GM19023 (cell line): ENCODE data around the gene UTP14A.
A peak's percentile ranks its signal among the peaks of the same experiment; 100 is the strongest.

Source experiments
- ATAC-seq: cut with Tn5 transposase; IDR thresholded peaks from one replicate; pipeline ENCODE4 v1.9.1; 2021; ENCODE audit warnings: mild to moderate bottlenecking, moderate library complexity; ENCODE audit not compliant: unreplicated experiment

The UTP14A gene

DNA sequence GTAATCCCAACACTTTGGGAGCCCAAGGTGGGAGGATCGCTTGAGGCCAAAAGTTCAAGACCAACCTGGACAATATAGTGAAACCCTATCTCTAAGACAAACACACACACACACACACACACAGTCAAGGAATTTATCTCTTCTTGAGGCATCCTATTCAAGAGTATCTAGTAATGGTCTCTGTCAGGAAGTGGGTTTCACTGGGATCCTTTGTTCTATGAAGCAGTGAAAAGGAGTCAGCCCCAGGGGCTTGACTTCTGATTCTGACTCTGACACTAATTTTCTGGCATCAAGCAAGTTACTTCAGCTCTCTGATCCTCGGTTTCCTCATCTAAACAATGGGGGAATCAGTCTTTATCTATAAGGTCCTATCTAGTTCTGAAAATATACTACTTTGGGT lies 34.8 kb downstream of the UTP14A start:
- no peak for ATAC-seq

DNA sequence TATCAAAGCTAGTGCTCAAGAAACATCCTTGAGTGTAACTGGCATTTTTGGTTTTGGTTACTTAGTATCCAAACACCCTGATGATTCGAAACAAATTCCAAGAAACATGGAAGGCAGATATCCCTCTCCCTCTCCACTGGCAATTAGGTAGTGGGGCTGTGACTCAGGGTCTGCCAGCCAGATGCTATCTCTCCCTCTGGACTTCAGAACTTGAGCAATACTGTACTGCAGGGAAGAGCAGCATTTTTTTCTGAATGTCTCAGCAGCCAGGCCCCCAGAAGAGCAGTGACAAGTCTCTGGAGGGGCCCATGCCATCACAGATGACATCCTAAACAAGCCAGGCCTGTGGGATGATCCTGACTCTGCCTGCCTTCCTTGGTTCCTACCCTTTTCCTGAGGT lies 39.2 kb downstream of the UTP14A start:
- ATAC-seq = no peak

DNA sequence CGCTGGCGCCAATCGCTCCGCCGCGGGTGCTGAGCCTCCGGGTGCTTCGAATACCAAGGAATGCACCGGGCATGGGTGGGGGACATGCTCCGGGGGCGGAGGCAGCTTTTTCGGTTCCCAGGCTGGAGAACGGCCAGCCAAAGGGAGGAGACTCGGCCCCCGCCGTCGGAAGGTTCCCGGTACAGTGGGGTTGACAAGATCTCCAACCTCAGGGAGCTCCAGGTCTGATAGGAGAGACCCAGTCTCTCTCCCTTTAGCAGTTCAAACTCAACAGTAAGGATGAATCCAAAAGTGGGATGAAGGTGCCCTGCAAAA lies 47.3 kb downstream of the UTP14A start:
- ATAC-seq = no peak

DNA sequence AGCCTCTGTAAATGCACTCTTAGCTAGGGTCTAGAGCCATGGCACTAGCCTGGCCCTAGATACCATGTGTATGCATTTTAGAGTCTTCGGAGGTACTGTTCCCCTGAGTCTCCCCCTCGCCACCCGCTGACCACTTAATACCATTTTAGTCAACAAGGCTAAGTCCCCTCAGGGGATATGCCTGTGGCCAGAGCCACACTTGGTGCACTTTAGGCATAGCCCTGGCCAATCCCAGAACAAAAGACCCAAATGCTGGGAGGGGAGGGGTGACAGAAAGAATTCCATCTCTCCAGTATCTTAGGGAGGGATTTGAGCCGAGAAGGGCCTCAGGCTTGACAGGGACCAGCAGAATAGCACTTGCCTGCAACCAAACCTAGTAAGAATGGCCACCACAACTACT lies 47.9 kb downstream of the UTP14A start:
- no peak for ATAC-seq

DNA sequence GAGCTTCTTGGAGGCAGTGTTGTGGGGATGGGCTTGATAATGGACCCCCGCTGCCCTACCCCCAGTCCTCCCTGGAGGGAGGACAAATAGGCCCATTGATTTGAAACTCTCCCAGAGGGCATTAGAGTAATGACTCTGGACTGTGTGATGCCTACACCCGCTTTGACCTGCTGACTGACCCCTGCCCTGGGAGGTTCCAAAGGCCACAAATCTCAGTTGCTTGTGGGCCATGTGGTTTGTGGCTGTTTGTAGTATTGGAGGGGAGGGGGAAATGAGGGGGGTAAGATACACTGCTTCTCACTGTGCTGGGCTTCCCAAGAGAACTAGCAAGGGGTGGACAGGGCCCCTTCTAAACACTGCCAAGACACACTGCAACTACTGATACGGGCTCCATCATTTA lies 48.8 kb downstream of the UTP14A start:
- no peak for ATAC-seq

DNA sequence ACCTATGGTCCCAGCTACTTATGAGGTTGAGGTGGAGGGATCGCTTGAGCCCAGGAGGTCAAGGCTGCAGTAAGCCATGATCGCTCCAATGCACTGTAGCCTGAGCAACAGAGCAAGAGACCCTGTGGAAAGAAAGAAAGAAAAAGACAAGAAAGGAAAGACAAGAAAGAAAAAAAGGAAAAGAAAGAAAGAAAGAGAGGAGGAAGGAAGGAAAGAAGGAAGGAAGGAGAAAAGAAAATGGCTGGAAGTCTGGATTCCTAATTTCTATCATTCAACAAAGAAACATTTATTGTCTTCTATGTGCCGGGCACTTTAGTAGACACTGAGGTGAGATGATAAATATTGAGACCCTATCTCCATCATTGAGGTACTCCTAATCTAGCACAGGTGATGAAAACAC lies 49.7 kb downstream of the UTP14A start:
- no peak for ATAC-seq

DNA sequence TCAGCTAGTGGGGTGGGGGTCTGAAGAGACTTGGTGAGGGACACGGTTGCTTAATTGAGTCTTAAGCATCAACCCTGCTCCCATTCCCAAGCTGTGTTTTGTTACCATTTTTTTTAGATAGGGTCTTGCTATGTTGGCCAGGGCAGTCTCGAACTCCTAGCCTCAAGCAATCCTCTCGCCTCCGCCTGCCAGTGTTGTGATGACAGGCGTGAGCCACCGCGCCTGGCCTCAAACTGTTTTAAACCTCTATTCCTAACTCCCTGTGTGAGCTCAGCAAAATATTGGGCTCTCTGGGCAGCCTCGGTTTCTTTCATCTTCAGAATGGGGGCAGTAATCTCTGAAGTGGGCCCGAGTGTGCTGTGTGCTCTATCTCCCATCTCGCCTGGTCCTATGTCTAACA lies 50.2 kb downstream of the UTP14A start:
- ATAC-seq = no peak

DNA sequence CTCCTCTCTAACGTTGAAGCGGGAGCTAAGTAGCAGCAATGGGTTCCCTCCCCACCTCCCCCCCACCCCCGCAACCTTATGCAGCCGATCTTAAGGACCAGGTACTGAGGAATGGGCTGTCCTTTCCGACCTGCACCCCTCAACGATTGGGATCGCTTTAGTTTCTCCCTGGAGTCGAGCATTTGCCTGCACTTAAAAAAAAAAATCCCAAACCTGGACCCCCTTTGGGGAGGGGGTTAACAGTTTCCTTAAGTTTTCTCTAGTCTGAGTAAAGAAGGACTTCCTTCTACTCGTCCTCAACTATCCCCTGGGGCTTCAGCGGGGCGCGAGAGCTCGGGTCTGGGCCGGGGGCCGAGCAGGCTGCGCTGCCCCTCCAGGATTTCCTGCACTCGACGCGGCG lies 50.8 kb downstream of the UTP14A start:
- peak; percentile 1 for ATAC-seq

DNA sequence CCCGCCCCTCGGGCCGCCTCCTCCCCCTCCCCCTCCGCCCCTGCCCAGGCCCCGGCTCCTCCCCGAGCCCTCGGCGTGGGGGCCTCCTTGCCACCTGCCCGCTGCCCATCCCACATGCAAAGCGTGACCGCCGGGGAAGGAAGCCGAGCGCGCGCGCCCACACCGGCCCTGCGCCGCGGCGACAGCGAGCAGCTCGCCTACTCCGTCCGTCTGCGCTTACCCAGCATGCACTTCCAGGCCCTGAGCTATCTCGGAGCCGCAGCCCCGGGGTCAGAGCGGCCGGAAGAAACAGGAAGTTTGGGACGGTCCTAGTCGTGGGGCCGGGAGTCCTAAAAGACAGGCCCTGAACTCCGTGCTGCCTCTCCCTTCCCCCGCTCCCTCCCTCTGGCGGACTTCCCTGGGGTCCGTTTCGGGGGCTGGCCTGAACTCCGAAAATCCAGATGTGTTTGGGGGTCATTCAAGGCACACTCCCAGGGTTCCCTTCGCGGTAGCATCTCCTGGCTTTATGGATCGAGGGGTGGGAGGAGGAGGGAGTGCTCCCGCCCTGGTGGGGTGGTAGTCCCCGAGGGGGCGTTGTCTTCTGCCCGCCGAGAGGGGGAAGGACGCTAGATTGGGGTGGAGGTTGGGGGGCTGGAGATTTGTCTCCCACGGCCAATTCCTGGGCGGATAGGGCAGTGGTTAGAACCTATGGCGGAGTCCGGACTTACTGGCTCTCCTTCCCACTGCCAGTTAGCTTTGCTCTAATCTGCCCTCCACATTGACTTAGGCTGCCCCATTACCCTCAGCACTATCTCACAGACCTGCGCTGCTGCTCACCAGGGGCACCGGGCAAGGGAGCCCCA lies 51.5 kb downstream of the UTP14A start:
- peak; percentile 62 for ATAC-seq

DNA sequence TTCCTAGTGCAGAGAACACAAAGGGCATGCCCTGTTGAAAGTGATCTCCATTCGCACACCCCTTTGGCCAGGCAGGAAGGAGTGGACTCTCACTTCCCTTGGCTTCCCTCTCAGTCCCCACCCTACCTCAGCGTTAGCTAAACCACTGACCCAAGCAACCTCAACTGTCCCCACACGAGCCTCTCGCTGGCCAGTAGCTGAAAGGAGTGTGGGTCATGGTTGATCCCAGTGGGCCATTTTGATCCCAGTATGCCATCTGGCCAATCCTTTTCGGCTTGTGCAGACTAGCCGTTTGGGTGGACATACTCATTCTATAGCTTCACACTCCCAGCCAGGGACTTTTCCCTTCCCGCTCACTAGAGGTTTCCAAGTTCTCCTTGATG lies 52.1 kb downstream of the UTP14A start:
- ATAC-seq = no peak

DNA sequence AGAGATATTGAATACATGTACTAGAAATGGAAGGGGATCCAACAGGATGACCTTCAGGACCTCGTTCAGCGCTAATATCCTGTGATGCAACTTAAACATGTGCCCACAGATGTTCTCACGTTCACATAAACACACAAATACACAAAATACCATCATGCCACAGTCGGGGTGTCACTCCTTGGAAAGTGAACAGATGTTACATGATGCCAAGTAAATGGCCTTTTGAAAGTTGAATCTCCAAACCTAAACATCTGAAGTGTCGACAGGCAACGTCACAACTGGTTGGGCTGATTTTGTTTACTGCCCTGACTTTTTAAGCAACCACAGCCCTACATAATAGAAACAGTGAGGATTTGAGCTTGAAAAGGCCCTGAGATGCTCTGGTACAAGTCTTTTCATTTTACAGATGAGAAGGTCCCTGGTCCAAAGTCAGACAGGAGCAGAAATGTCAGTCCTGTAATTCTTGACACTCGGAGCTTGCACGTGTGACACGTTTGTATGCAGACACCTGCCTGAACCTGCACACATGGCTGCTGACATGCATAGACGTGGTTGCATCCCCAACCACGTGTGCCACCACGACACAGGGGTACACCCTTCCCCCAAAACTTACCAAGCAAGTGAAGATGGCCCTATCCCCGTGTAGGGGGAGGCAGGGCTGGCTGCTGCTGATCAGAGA lies 53.0 kb downstream of the UTP14A start:
- ATAC-seq = no peak

DNA sequence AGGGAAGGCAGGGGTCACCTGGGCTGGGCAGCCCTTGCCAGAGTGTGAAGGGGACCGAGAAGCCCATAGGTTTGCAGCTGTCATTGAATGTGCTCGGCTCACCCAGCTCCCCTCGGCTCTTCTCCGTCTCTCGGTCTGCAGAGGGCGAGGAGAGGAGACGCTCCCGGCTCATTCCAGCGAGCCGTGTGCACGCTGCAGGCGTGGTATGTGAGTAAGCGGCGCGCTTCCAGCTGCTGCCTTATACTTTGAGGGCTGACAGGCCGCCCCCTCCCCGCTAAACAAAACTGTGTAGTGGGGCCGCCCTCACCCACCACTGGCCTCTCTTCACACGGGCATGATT lies 53.5 kb downstream of the UTP14A start:
- ATAC-seq = no peak

DNA sequence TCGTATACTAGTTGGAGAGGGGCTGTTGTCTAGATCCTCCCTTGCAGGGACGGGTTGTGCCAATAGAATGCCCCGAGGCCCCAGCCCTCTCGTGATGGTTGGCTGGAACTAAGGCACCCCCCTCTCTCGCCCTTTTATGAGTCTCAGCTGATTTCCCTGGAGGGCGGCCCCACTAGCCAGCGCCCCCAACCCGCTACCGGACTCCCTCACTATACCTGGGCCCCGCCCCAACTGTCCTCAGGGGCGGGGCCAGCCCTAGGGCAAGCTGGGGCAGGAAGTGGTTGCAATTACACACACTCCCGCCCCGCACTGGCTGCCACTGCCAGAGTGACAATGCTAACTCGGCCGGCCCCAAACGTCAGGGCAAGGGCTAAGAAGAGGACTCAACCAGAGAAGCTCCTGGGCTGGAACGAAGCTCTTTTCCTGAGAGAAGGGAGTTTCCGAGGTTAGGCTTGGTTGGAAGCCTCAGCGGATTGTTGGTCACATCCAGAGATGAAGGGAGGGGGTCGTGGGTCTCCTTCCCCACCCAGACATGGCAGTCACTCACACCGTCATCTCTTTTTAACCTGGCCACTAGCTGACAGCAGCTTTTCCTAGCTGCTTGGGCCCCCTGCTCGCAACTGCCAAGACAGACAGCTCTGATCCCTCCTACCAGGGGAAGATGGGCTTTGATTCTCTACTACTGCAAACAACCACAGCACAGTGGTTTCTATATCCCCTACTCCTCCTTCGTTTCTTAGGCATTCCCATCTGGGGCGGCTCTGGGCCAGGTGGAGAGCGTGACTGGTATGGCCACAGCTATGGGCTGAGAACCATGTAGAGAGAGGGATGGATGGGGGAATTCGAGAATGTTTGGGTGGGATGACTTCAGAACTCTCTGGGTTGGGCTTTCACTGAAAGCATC lies 55.5 kb downstream of the UTP14A start:
- ATAC-seq = peak; percentile 87

DNA sequence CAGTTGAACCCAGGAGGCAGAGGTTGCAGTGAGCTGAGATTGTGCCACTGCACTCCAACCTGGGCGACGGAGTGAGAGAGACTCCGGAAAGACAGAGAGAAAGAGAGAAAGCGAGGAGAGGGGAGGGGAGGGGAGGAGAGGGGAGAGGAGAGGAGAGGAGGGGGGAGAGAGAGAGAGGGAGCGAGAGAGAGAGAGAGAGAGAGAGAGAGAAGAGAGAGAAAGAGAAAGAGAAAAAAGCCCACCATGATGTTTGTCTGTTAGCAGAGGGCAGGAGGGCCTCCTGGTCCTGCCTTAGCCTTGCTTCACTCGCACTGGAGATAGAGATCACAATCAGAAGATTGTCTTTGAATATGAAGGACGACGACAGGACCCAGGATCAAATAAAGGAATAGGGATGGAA lies 57.8 kb downstream of the UTP14A start:
- no peak for ATAC-seq

DNA sequence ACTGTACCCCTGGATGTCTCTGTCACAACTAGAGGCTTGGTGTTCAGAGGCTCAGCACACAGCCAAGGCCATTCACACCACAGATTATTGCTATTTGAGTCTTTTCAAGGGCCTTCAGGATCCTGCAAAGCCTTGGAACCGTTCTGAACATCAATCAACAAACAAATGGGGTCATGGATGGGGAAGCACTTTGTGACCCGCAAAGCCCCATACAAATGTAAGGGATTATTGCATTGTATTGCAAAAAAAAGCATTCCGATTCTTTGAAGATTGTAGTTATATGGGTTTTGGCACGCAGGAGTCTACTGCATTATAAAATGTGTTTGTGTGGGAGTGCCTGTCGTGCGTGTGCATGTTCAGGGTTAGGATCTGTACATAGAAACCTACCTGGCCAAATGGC lies 59.2 kb downstream of the UTP14A start:
- ATAC-seq = no peak

DNA sequence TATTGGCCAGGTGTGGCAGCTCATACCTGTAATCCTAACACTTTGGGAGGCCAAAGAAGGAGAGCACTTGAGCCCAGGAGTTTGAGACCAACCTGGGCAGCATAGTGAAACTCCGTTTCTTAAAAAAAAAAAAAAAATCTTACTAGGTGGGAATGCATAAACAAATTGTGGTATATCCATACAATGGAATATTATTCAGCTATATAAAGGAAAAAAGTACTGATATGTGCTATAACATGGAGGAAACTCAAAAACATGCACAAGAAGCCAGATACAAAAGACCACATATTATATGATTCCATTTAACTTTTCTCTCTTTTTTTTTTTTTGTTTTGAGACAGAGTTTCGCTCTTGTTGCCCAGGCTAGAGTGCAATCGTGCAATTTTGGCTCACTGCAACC lies 63.0 kb downstream of the UTP14A start:
- ATAC-seq = no peak

DNA sequence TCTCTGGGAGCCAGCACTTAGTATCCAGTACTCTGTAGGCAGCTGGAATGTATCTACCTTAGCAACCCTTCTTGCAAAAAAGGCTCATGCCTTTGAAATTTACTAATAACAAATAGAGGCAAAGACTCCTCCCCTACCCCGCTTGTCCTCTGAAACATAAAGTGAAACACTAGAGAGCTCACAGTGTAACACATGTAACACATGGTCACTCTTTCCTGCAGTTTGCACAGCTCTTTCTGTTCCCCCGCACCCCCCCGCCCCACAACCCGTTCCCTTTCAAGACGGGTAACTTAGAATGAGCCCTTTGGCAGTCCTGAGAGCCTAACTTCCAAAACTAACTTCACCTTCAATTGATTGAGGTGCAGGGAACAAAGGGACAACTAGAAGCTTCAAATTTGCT lies 70.5 kb downstream of the UTP14A start:
- ATAC-seq = no peak
